ENCODE results near the gene FANCE. TPM values are rescaled to one million over a fixed set of nuclear protein-coding genes. Genes with fewer than 3 reads are reported as not detected.

Gene FANCE
- total RNA-seq, 1 experiment from 2014 or later = 16.1 TPM

DNA sequence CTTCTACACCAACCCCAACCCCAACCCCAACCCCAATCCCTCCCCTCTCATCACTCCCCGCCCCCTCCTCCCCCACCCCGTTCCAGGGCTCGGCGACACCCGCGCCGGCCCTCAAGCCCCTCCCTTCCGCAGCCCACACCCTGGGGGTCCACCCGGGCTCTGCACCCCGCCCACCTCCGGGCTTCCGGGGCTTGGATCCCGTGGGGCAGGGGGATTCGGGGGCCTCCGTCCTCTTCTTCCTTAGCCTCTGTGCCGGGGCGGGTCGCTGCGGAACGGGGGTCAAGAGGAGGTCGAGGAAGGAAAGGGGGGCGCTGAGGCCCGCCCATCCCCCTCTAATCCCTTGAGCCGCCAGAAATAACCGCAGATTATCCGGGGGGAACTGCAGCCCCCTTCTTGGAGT lies 59.9 kb downstream of the FANCE start:
- POLR2A ChIA-PET = no interaction called here
- Histone ChIP-seq H3K9me2 (ENCODE audit: insufficient read depth) (no peaks in the 10 kb centered on the region), H3K4me2 (ENCODE audit: low read length) (no peak overlapping the region), H3K79me2 (ENCODE audit: insufficient read depth, low read length) (no peaks in the 10 kb centered on the region), H3K27ac (ENCODE audit: low read depth, low read length) (no peak overlapping the region), H3K9ac (ENCODE audit: low read length) (no peak overlapping the region), H3K4me1 (ENCODE audit: control insufficient read depth in 1 of 2, insufficient read depth in 2 of 2, low read length in 2 of 2) (no peaks in the 10 kb centered on the region), H3K9me3 (ENCODE audit: control insufficient read depth in 1 of 2, insufficient read depth in 1 of 2, low read depth in 1 of 2, low read length in 2 of 2) (no peaks in the 10 kb centered on the region), H2AFZ (ENCODE audit: low read depth, low read length, poor library complexity, severe bottlenecking) (no peak overlapping the region), H4K20me1 (ENCODE audit: insufficient read depth) (no peaks in the 10 kb centered on the region), H3K36me3 (ENCODE audit: control insufficient read depth in 1 of 2, insufficient read depth in 2 of 2, low read length in 2 of 2) (no peaks in the 10 kb centered on the region), H3K27me3 (ENCODE audit: insufficient read depth, low read length) (no peaks in the 10 kb centered on the region), H3K4me3 (replicated peaks in 1 of 2; ENCODE audit: low read depth in 1 of 2, low read length in 2 of 2) (no peak overlapping the region)
- CTCF ChIA-PET = no interaction called here
- intact Hi-C loops (cut with micrococcal nuclease) = no loop called here
- TF ChIP-seq EZH2phosphoT487 (IDR thresholded peaks at IDR 0.05; ENCODE audit: borderline replicate concordance) (no peak), ZNF274 (IDR thresholded peaks at IDR 0.05; ENCODE audit: low read depth, low read length) (no peak)
- DNase-seq (ENCODE audit: low read depth, low spot score) = no peak
- no peak for ATAC-seq
- RAD21 ChIA-PET (ENCODE audit: low non-redundant PET in 1 of 2, low total read pairs in 2 of 2, uncharacterized antibody in 2 of 2, unreplicated experiment in 2 of 2) = no interaction called here
- BruUV-seq (replicated peaks) = no TSS peak

- H3K9me2 ChIP-seq (ENCODE audit: insufficient read depth) = no peaks in the 10 kb centered on the region
- H3K4me3 ChIP-seq (replicated peaks in 1 of 2; ENCODE audit: low read depth in 1 of 2, low read length in 2 of 2) = no peak within 1 kb of the TSS
- ATAC-seq (no peak), DNase-seq (ENCODE audit: low read depth, low spot score) (no peak)
- H3K36me3 ChIP-seq (ENCODE audit: control insufficient read depth in 1 of 2, insufficient read depth in 2 of 2, low read length in 2 of 2) = no peaks in the 10 kb centered on the region
- intact Hi-C loops (cut with micrococcal nuclease) = no loop called here
- no peaks in the 10 kb centered on the region for H3K4me1 ChIP-seq (ENCODE audit: control insufficient read depth in 1 of 2, insufficient read depth in 2 of 2, low read length in 2 of 2)
- H3K4me2 ChIP-seq (ENCODE audit: low read length) = no peak within 1 kb of the TSS
- H3K79me2 ChIP-seq (ENCODE audit: insufficient read depth, low read length) = no peaks in the 10 kb centered on the region
- RAD21 ChIA-PET (ENCODE audit: low non-redundant PET in 1 of 2, low total read pairs in 2 of 2, uncharacterized antibody in 2 of 2, unreplicated experiment in 2 of 2) = no interaction called here
- no peak within 1 kb of the TSS for H2AFZ ChIP-seq (ENCODE audit: low read depth, low read length, poor library complexity, severe bottlenecking)
- POLR2A ChIA-PET = no interaction called here
- CTCF ChIA-PET = interaction anchor here (1.2 kb wide), 1 partner anchor 10 kb away, joined by 4 read pairs; no protein-coding TSS in a partner anchor
- H3K27me3 ChIP-seq (ENCODE audit: insufficient read depth, low read length) = no peaks in the 10 kb centered on the region
- H3K9me3 ChIP-seq (ENCODE audit: control insufficient read depth in 1 of 2, insufficient read depth in 1 of 2, low read depth in 1 of 2, low read length in 2 of 2) = no peaks in the 10 kb centered on the region
- H3K27ac ChIP-seq (ENCODE audit: low read depth, low read length) = no peak within 1 kb of the TSS
- TF ChIP-seq JUND (IDR thresholded peaks at IDR 0.05) = no peak
- TF ChIP-seq EGR1 (IDR thresholded peaks at IDR 0.05; ENCODE audit: low read depth) = no peak
- TF ChIP-seq ATF3 (IDR thresholded peaks at IDR 0.05) = no peak
- TF ChIP-seq ELF1 (IDR thresholded peaks at IDR 0.05; ENCODE audit: borderline replicate concordance, low read depth) = no peak
- no peak for TF ChIP-seq SP1 (IDR thresholded peaks at IDR 0.05; ENCODE audit: low read depth)
- no peak for TF ChIP-seq EZH2phosphoT487 (IDR thresholded peaks at IDR 0.05; ENCODE audit: borderline replicate concordance)
- no peak for TF ChIP-seq POLR2AphosphoS5 (IDR thresholded peaks at IDR 0.05; ENCODE audit: low read depth, low read length)
- no peak for TF ChIP-seq POLR2A (IDR thresholded peaks at IDR 0.05; ENCODE audit: borderline replicate concordance, extremely low read depth, insufficient read depth, insufficient read length)
- no peak for TF ChIP-seq CBX3 (IDR thresholded peaks at IDR 0.05; ENCODE audit: low read depth)
- no peak for TF ChIP-seq CTCF (IDR thresholded peaks at IDR 0.05 in 2 of 3, conservative IDR thresholded peaks at IDR 0.05 in 1 of 3; ENCODE audit: borderline replicate concordance in 1 of 3, insufficient read depth in 1 of 3, low read depth in 2 of 3, low read length in 2 of 3)
- no peak for TF ChIP-seq SRF (IDR thresholded peaks at IDR 0.05; ENCODE audit: low read depth)
- no peak for TF ChIP-seq FOSL1 (IDR thresholded peaks at IDR 0.05; ENCODE audit: low read depth)
- TF ChIP-seq YY1 (IDR thresholded peaks at IDR 0.05; ENCODE audit: extremely low read depth, insufficient replicate concordance, low read depth, low read length) = no peak
- no peak for TF ChIP-seq MAX (IDR thresholded peaks at IDR 0.05)
- TF ChIP-seq REST (IDR thresholded peaks at IDR 0.05; ENCODE audit: low read depth) = no peak
- no peak for TF ChIP-seq ZFX (IDR thresholded peaks at IDR 0.05)
- no peak for TF ChIP-seq SIN3A (IDR thresholded peaks at IDR 0.05; ENCODE audit: low read depth)
- TF ChIP-seq ZNF274 (IDR thresholded peaks at IDR 0.05; ENCODE audit: low read depth, low read length) = no peak
- no TSS peak for BruUV-seq (replicated peaks)
- no peak within 1 kb of the TSS for H3K9ac ChIP-seq (ENCODE audit: low read length)
- no peaks in the 10 kb centered on the region for H4K20me1 ChIP-seq (ENCODE audit: insufficient read depth)
These were observed 60.6 kb downstream of the FANCE start, which contains the start of gene TULP1 for GRCh38 chr6:35512740-35513139. Gene TULP1 (minus strand): TSS chr6:35512896. CDS start chr6:35512858, 38 bp downstream.

Data from HCT116 (cell line).